A549 (cell line): Measurements from ENCODE around the gene MCTS1. TPM values are rescaled to one million over a fixed set of nuclear protein-coding genes. Genes with fewer than 3 reads are reported as not detected.

Experiments
- ATAC-seq, 2 experiments: fragments of 200-7000 bp in 1 of 2; fragments of >200 bp in 1 of 2; cut with Nextera tagmentation in 1 of 2; cut with Tn5 transposase in 1 of 2; 3 replicates each; pipeline versions ENCODE4 v1.8.0 to v1.9.1; 2018 to 2020; ENCODE audit warnings: mild to moderate bottlenecking in 1 of 2, moderate library complexity in 1 of 2
- CTCF ChIA-PET: fragments of 300-600 bp; sonication (Branson Sonifier 250); formaldehyde crosslinking; extraction: SDS; loops from one replicate; lab custom pipeline; 2021; ENCODE audit warnings: antibody characterized with exemption, inconsistent platforms; lab: Yijun Ruan, JAX
- POLR2A ChIA-PET: fragments of 350-600 bp; formaldehyde crosslinking; extraction: SDS; loops from one replicate; lab custom pipeline; 2021; ENCODE audit warnings: antibody characterized with exemption, inconsistent platforms; lab: Yijun Ruan, JAX
- DNase-seq, 2 experiments: peaks; one replicate each; pipeline versions ENCODE4 v3.0.0 to v3.0.0-alpha.2; 2011 to 2016; ENCODE audit warnings: low read depth in 1 of 2, low spot score in 1 of 2
- FAIRE-seq: peaks from 2 replicates; lab custom pipeline; 2011; peaks lifted over from hg19 to GRCh38; lab: Jason Lieb, UNC
- H3K27ac ChIP-seq, 2 experiments: fragments of >200 bp; sonication (Bioruptor Twin); formaldehyde crosslinking; 3 replicates each; pipeline ENCODE4 v1.5.1; 2016 to 2017
- H3K4me1 ChIP-seq: fragments of >200 bp; sonication (Bioruptor Twin); formaldehyde crosslinking; 3 replicates; pipeline ENCODE4 v1.6.1; 2016
- H3K4me2 ChIP-seq: fragments of >200 bp; sonication (Bioruptor Twin); formaldehyde crosslinking; 3 replicates; pipeline ENCODE4 v1.6.1; 2016
- H3K4me3 ChIP-seq: fragments of >200 bp; sonication (Bioruptor Twin); formaldehyde crosslinking; 3 replicates; pipeline ENCODE4 v1.5.1; 2016
- H3K9me3 ChIP-seq: fragments of >200 bp; sonication (Bioruptor Twin); formaldehyde crosslinking; 3 replicates; pipeline ENCODE4 v1.6.1; 2016
- BCL3 ChIP-seq: fragments of >200 bp; sonication (Bioruptor Twin); formaldehyde crosslinking; IDR thresholded peaks from 3 replicates; pipeline ENCODE4 v1.6.1; 2016
- BHLHE40 ChIP-seq: IDR thresholded peaks from 2 replicates; pipeline ENCODE4 v1.6.1; 2012; ENCODE audit warnings: low read depth, low read length, inconsistent platforms
- CEBPB ChIP-seq, 2 experiments: fragments of >200 bp in 1 of 2; sonication (Bioruptor Twin) in 1 of 2; formaldehyde crosslinking in 1 of 2; IDR thresholded peaks; 2 replicates each; pipeline ENCODE4 v1.6.1; 2012 to 2016
- CHD2 ChIP-seq: fragments of 150-350 bp; IDR thresholded peaks from 2 replicates; pipeline ENCODE4 v1.6.1; 2014; ENCODE audit warnings: low read length; ENCODE audit not compliant: partially characterized antibody
- E2F6 ChIP-seq: IDR thresholded peaks from 2 replicates; pipeline ENCODE4 v1.6.1; 2012; ENCODE audit warnings: low read depth, borderline replicate concordance
- ESRRA ChIP-seq: fragments of 150-350 bp; IDR thresholded peaks from 2 replicates; pipeline ENCODE4 v1.6.1; 2014; ENCODE audit warnings: mild to moderate bottlenecking, low read length, borderline replicate concordance
- JUN ChIP-seq, 2 experiments: fragments of >200 bp; sonication (Bioruptor Twin); formaldehyde crosslinking; IDR thresholded peaks; 2 replicates in 1 of 2; 3 replicates in 1 of 2; pipeline ENCODE4 v1.6.1; 2016 to 2017
- MAFK ChIP-seq: fragments of 450-650 bp; IDR thresholded peaks from 2 replicates; pipeline ENCODE4 v1.6.1; 2014; ENCODE audit not compliant: partially characterized antibody
- MAX ChIP-seq: IDR thresholded peaks from 2 replicates; pipeline ENCODE4 v1.6.1; 2012
- MAZ ChIP-seq: fragments of 150-350 bp; IDR thresholded peaks from 2 replicates; pipeline ENCODE4 v1.6.1; 2014; ENCODE audit warnings: antibody characterized with exemption, low read depth, low read length, borderline replicate concordance
- MYC ChIP-seq: IDR thresholded peaks from 2 replicates; pipeline ENCODE4 v1.6.1; 2012; ENCODE audit warnings: mild to moderate bottlenecking, inconsistent platforms, low read length, improper control_type of control experiment, borderline replicate concordance
- NPAS2 ChIP-seq: fragments of 250-450 bp; sonication (Bioruptor Pico); IDR thresholded peaks from 2 replicates; pipeline ENCODE4 v1.8.0; 2022; ENCODE audit warnings: mild to moderate bottlenecking, moderate library complexity, borderline replicate concordance
- PHF8 ChIP-seq: fragments of 200-600 bp; sonication (generic); IDR thresholded peaks from 2 replicates; pipeline ENCODE4 v1.6.1; 2016; ENCODE audit warnings: low read depth, mild to moderate bottlenecking, antibody characterized with exemption, moderate library complexity, borderline replicate concordance
- POLR2A ChIP-seq: IDR thresholded peaks from 2 replicates; pipeline ENCODE4 v1.6.1; 2012; ENCODE audit warnings: mild to moderate bottlenecking, low read length
- SMC3 ChIP-seq: fragments of >200 bp; sonication (Bioruptor Twin); formaldehyde crosslinking; IDR thresholded peaks from 3 replicates; pipeline ENCODE4 v1.6.1; 2018; ENCODE audit warnings: inconsistent platforms
- USF2 ChIP-seq: fragments of 450-650 bp; IDR thresholded peaks from 2 replicates; pipeline ENCODE4 v1.6.1; 2014; ENCODE audit warnings: antibody characterized with exemption
- ZFP36 ChIP-seq: fragments of 450-650 bp; IDR thresholded peaks from 2 replicates; pipeline ENCODE4 v1.6.1; 2014; ENCODE audit warnings: borderline replicate concordance; ENCODE audit not compliant: partially characterized antibody
- WGBS: methylation state at CpG from one replicate; pipeline ENCODE4 v1.1.6; 2017; ENCODE audit errors: missing lambda C conversion rate; 5-methylcytosine and 5-hydroxymethylcytosine counted together
- polyA plus RNA-seq, 4 experiments: library from polyadenylated mRNA; depleted of rRNA in 3 of 4; stranded (reverse); fragments of >200 nt; fragmentation: RNase III in 1 of 4; extraction: RNeasy Plus Mini Kit Qiagen cat#74134 plus additional on column Dnase treatment in 1 of 4; gene quantifications; 2 replicates in 3 of 4; 3 replicates in 1 of 4; pipeline ENCODE4 v1.2.3, GENCODE V29; 2011 to 2017
- TF ChIP-seq, protein P1 (sequence below): fragments of 200-600 bp; sonication (generic); IDR thresholded peaks from 2 replicates; pipeline ENCODE4 v1.6.1; 2016; ENCODE audit warnings: antibody characterized with exemption, mild to moderate bottlenecking, moderate library complexity

MCTS1 gene
- polyA plus RNA-seq, 2 of the 4 experiments (the other 2 are of a cell fraction) = 94.5 to 163 TPM

GRCh38 chrX:120560405-120560841 lies 43.5 kb upstream of the MCTS1 start:
- ATAC-seq = peak; percentile 63 to 74
- no peak for FAIRE-seq

GRCh38 chrX:120560842-120561633 lies 42.9 kb upstream of the MCTS1 start, which contains the start of gene CUL4B:
CUL4B (minus strand) TSS chrX:120560962; CDS start chrX:120560638, 324 bp downstream.
- DNase-seq (peak; percentile 79 to 96), FAIRE-seq (no peak), ATAC-seq (peak; percentile 89 to 90)
- 0% methylated on average over 22 of the region's 54 CpGs for WGBS
- Histone ChIP-seq H3K27ac (peak within 1 kb of the TSS; percentile 99 to 100), H3K4me3 (peak within 1 kb of the TSS; percentile 88), H3K4me2 (peak within 1 kb of the TSS; percentile 92), H3K9me3 (no peaks in the 10 kb centered on the region), H3K4me1 (peaks cover 27% of the 10 kb centered on the region)
- ChIA-PET CTCF (interaction anchor here (0.8 to 2.1 kb wide), 4 partner anchors 10 to 103 kb away, joined by 3 to 6 read pairs (median 4); no protein-coding TSS in a partner anchor), POLR2A (interaction anchor here (0.7 to 2.6 kb wide), 16 partner anchors 10 to 310 kb away, joined by 3 to 61 read pairs (median 5); partner anchors contain the start of genes C1GALT1C1, MCTS1 and ZBTB33)
- peak; percentile 33; the same call in 1 of the 2 replicates for TF ChIP-seq MAZ
- no peak for TF ChIP-seq NPAS2 (CRISPR knock-in tag)
- peak; percentile 77 for TF ChIP-seq MAX
- no peak for TF ChIP-seq BCL3
- TF ChIP-seq ESRRA = no peak
- TF ChIP-seq MAFK = no peak
- TF ChIP-seq JUN (IDR thresholded peaks at IDR 0.05) = peak; percentile 50 to 79; a peak in 3 of 5 replicates
- 0 out of 2 replicates have a peak, but pooled peaks have one; percentile 40 for TF ChIP-seq BHLHE40
- TF ChIP-seq ZFP36 = no peak
- peak; percentile 52 for TF ChIP-seq CHD2
- peak; percentile 37; the same call in 1 of the 2 replicates for TF ChIP-seq E2F6
- peak; percentile 79 for TF ChIP-seq USF2
- peak; percentile 44; the same call in 1 of the 2 replicates for TF ChIP-seq POLR2A
- peak; percentile 65; the same call in 1 of the 2 replicates for TF ChIP-seq PHF8
- TF ChIP-seq, protein P1, sequence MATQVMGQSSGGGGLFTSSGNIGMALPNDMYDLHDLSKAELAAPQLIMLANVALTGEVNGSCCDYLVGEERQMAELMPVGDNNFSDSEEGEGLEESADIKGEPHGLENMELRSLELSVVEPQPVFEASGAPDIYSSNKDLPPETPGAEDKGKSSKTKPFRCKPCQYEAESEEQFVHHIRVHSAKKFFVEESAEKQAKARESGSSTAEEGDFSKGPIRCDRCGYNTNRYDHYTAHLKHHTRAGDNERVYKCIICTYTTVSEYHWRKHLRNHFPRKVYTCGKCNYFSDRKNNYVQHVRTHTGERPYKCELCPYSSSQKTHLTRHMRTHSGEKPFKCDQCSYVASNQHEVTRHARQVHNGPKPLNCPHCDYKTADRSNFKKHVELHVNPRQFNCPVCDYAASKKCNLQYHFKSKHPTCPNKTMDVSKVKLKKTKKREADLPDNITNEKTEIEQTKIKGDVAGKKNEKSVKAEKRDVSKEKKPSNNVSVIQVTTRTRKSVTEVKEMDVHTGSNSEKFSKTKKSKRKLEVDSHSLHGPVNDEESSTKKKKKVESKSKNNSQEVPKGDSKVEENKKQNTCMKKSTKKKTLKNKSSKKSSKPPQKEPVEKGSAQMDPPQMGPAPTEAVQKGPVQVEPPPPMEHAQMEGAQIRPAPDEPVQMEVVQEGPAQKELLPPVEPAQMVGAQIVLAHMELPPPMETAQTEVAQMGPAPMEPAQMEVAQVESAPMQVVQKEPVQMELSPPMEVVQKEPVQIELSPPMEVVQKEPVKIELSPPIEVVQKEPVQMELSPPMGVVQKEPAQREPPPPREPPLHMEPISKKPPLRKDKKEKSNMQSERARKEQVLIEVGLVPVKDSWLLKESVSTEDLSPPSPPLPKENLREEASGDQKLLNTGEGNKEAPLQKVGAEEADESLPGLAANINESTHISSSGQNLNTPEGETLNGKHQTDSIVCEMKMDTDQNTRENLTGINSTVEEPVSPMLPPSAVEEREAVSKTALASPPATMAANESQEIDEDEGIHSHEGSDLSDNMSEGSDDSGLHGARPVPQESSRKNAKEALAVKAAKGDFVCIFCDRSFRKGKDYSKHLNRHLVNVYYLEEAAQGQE = peak; percentile 62
- TF ChIP-seq CEBPB (IDR thresholded peaks at IDR 0.05) = no peak

More at GRCh38 chrX:120560405-120560841, 43.5 kb upstream of the MCTS1 start:
- 0% methylated on average over 7 of the region's 10 CpGs for WGBS
- POLR2A ChIA-PET = interaction anchor here (1.2 to 2.6 kb wide), 7 partner anchors 10 to 175 kb away, joined by 3 to 61 read pairs (median 11); partner anchors contain the start of gene MCTS1
- TF ChIP-seq ESRRA (no peak), MYC (no peak), SMC3 (no peak), POLR2A (no peak)
- TF ChIP-seq, all 56 proteins: peak for 0
- Histone ChIP-seq H3K9me3 (no peaks in the 10 kb centered on the region), H3K4me3 (peak overlapping the region; percentile 88), H3K27ac (peak overlapping the region; percentile 99 to 100), H3K4me1 (peaks cover 27% of the 10 kb centered on the region), H3K4me2 (peak overlapping the region; percentile 78)
- no peak for DNase-seq
- CTCF ChIA-PET = interaction anchor here (0.9 to 2.1 kb wide), 3 partner anchors 10 to 104 kb away, joined by 3 to 6 read pairs (median 4); no protein-coding TSS in a partner anchor
